Ovary (tissue), 9 donors: ENCODE results near the gene IFNLR1. TPM values are rescaled to one million over a fixed set of nuclear protein-coding genes. Genes with fewer than 3 reads are reported as not detected.

ENCODE experiments used
- DNase-seq, 5 donors: peaks; one replicate each; pipeline ENCODE4 v3.0.0-alpha.2; 2019 to 2020
- H3K27ac ChIP-seq, 2 donors: fragments of 200-600 bp; one replicate each; pipeline versions ENCODE4 v1.5.1 to v1.8.0; 2019 to 2022
- H3K27me3 ChIP-seq: fragments of 200-600 bp; one replicate; pipeline ENCODE4 v1.8.0; 2022
- H3K36me3 ChIP-seq: fragments of 200-600 bp; sonication (generic); one replicate; pipeline ENCODE4 v1.5.1; 2019
- H3K4me1 ChIP-seq: one replicate; pipeline ENCODE4 v1.8.1; 2013; ENCODE audit warnings: mild to moderate bottlenecking, moderate library complexity; ENCODE audit not compliant: insufficient read depth
- H3K4me3 ChIP-seq: fragments of 200-600 bp; sonication (generic); one replicate; pipeline ENCODE4 v1.5.1; 2017
- H3K9me3 ChIP-seq, 2 donors: fragments of 200-600 bp in 1 of 2; sonication (generic) in 1 of 2; one replicate each; pipeline versions ENCODE4 v1.5.1 to v1.8.1; 2013 to 2019; ENCODE audit warnings: mild to moderate bottlenecking in 1 of 2, moderate library complexity in 1 of 2
- EP300 ChIP-seq: sonication (generic); formaldehyde crosslinking; IDR thresholded peaks from one replicate; pipeline ENCODE4 v1.6.1; 2017; ENCODE audit warnings: antibody characterized with exemption
- POLR2A ChIP-seq: fragments of 450-650 bp; IDR thresholded peaks from one replicate; pipeline ENCODE4 v1.6.1; 2017; ENCODE audit warnings: antibody characterized with exemption, mild to moderate bottlenecking, moderate library complexity
- WGBS, 3 donors: extraction: QIAGEN DNeasy Blood & Tissue Kit in 1 of 3; methylation state at CpG; one replicate each; pipeline versions ENCODE4 v1.1.5 to v1.1.7; 2013 to 2017; 5-methylcytosine and 5-hydroxymethylcytosine counted together
- intact Hi-C, 4 donors: fragments of 100-400 bp; cut with DNase I; formaldehyde crosslinking; loops; one replicate each; pipeline versions ENCODE4 v1.11.0 to v1.15.1; 2022 to 2023
- polyA plus RNA-seq, 2 donors: library from polyadenylated mRNA; stranded (reverse); fragments of 200-250 nt in 1 of 2; fragments of 350-450 nt in 1 of 2; fragmentation: Illumina TruSeq in 1 of 2; extraction: RNeasy Lipid Tissue Mini Kit (QIAGEN cat#74804) in 1 of 2; gene quantifications; one replicate each; pipeline ENCODE4 v1.2.3, GENCODE V29; 2013 to 2014
- total RNA-seq, 7 donors: library from RNA; depleted of rRNA in 2 of 7; stranded (reverse); fragments of >200 nt in 2 of 7; fragmentation: NEBNext Ultra II Directional in 3 of 7; extraction: Animal tissue kit (Norgen Biotek cat#: 25700) in 3 of 7; gene quantifications; one replicate each; pipeline versions ENCODE4 v1.1.0 to v1.2.4, GENCODE V29; 2016 to 2023
- TF ChIP-seq, protein P1 (sequence below), 3 donors: fragments of 450-650 bp in 2 of 3; fragments of 200-600 bp in 1 of 3; IDR thresholded peaks; one replicate each; pipeline versions ENCODE4 v1.5.1 to v1.8.0; 2016 to 2022; ENCODE audit warnings: antibody characterized with exemption in 3 of 3, mild to moderate bottlenecking in 1 of 3
- donor health status: DM: no; HTN: no; CAD: no; lungs with moderate emphysema.
- donor health status: DM: no; HTN: no; CAD: no.
- donor health status: Bipolar disorder and iron deficiency.
- donor health status: DM: yes; HTN: yes; CAD: no.
- donor health status: DM: no; HTN: no; CAD: no.
- donor health status: DM: yes; HTN: yes; CAD: no.

Gene IFNLR1
- total and polyA plus RNA-seq, 9 donors = 0.40 to 2.8 (median 1.8) TPM

DNA sequence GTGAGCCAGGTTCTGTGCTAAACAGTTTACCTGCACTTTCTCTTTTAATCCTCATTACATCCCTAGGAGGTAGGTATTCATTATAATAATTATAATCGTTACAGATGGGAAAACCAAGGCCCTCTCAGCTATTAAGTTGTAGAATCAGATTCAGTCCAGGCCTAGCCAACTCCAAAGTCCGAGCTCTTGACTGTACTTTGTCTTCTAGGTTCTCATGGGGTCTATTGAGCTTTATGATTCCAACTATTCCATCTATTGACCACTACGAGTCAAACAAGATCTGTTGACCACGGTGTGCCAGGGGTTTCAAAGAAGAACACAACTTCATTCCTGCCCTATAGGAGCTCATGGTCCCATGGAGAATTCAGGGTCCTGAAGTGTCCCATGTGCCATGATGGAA, 2.0 kb downstream of the IFNLR1 start:
- Histone ChIP-seq H3K27ac (no peak overlapping the region), H3K4me1 (no peaks in the 10 kb centered on the region), H3K36me3 (no peaks in the 10 kb centered on the region), H3K9me3 (no peaks in the 10 kb centered on the region), H3K4me3 (no peak overlapping the region), H3K27me3 (no peaks in the 10 kb centered on the region)
- DNase-seq = no peak
- WGBS, 3 donors = 71 to 88% (median 85%) methylated on average over 4 of the region's 4 CpGs
- intact Hi-C loops = no loop called here
- TF ChIP-seq POLR2A = no peak
- no peak for TF ChIP-seq EP300

DNA sequence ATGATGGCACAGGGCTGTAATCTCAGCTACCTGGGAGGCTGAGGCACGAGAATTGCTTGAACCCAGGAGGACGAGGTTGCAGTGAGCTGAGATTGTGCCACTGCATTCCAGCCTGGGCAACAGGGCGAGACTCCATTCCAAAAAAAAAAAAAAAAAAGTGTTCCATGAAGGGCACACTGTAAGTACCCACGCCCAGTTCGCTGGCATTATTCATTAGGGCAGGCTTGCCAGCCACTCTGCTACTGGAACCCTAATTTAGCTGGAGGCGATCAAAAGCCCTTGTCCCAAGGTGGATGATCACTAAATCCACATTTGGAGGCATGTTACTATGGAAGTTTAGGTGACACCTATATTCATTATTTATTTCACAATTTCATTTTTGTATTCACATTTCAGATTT, 5.0 kb downstream of the IFNLR1 start:
- intact Hi-C loops = no loop called here
- DNase-seq = no peak
- 77 to 91% (median 78%) methylated on average over 6 of the region's 6 CpGs for WGBS, 3 donors
- Histone ChIP-seq H3K36me3 (no peaks in the 10 kb centered on the region), H3K9me3 (no peaks in the 10 kb centered on the region), H3K27ac (no peak overlapping the region), H3K4me3 (no peak overlapping the region), H3K4me1 (no peaks in the 10 kb centered on the region), H3K27me3 (no peaks in the 10 kb centered on the region)
- TF ChIP-seq, protein P1, sequence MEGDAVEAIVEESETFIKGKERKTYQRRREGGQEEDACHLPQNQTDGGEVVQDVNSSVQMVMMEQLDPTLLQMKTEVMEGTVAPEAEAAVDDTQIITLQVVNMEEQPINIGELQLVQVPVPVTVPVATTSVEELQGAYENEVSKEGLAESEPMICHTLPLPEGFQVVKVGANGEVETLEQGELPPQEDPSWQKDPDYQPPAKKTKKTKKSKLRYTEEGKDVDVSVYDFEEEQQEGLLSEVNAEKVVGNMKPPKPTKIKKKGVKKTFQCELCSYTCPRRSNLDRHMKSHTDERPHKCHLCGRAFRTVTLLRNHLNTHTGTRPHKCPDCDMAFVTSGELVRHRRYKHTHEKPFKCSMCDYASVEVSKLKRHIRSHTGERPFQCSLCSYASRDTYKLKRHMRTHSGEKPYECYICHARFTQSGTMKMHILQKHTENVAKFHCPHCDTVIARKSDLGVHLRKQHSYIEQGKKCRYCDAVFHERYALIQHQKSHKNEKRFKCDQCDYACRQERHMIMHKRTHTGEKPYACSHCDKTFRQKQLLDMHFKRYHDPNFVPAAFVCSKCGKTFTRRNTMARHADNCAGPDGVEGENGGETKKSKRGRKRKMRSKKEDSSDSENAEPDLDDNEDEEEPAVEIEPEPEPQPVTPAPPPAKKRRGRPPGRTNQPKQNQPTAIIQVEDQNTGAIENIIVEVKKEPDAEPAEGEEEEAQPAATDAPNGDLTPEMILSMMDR (IDR thresholded peaks at IDR 0.05) = no peak
- TF ChIP-seq POLR2A (no peak), EP300 (no peak)

DNA sequence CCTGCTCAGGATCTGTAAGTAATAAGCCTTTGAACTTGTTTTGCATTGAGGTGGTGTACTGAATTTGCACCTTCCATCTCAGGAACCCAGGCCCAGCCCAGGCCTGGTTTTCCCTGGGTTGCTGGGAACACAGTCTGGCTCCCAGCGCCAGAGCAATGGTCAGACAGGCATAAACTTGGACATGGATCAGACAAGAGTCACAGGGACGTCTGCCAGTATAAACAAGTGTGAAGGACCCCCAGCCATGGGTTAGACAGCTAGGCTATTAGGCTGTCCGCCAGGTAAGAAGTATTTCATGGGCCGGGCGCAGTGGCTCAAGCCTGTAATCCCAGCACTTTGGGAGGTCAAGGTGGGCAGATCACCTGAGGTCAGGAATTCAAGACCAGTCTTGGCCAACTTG, 5.5 kb downstream of the IFNLR1 start:
- Histone ChIP-seq H3K27me3 (no peaks in the 10 kb centered on the region), H3K4me3 (no peak overlapping the region), H3K9me3 (no peaks in the 10 kb centered on the region), H3K4me1 (no peaks in the 10 kb centered on the region), H3K36me3 (no peaks in the 10 kb centered on the region), H3K27ac (no peak overlapping the region)
- TF ChIP-seq EP300 = no peak
- TF ChIP-seq, protein P1 (IDR thresholded peaks at IDR 0.05) = no peak
- TF ChIP-seq POLR2A = no peak
- WGBS, 3 donors = 62 to 77% (median 68%) methylated on average over 5 of the region's 5 CpGs
- intact Hi-C loops = no loop called here
- DNase-seq = no peak

DNA sequence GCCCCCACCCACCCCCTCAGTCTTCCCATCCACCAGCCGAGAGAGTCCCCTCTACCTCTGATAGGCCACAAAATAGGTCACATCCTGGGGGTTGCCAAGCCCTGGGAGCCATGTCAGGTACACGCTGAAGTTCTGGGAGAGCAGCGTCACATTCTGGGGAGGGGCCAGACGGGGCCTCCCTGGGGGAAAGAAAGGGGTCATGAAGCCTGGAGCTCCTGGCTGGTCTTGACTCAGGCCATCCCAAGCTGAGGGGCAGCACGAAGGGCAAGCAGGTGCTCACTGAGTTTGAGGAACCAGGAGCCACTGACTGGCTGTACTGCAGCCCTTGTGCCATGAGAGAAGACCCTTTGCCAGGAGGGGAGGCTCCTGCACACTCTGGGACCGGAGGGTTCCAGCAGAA, 6.4 kb downstream of the IFNLR1 start:
- Histone ChIP-seq H3K4me3 (no peak overlapping the region), H3K27me3 (no peaks in the 10 kb centered on the region), H3K27ac (no peak overlapping the region), H3K36me3 (no peaks in the 10 kb centered on the region), H3K9me3 (no peaks in the 10 kb centered on the region), H3K4me1 (no peaks in the 10 kb centered on the region)
- intact Hi-C loops = no loop called here
- WGBS, 3 donors = 84 to 91% (median 88%) methylated on average over 6 of the region's 6 CpGs
- no peak for DNase-seq
- no peak for TF ChIP-seq POLR2A
- TF ChIP-seq, protein P1 (IDR thresholded peaks at IDR 0.05) = no peak
- TF ChIP-seq EP300 = no peak

DNA sequence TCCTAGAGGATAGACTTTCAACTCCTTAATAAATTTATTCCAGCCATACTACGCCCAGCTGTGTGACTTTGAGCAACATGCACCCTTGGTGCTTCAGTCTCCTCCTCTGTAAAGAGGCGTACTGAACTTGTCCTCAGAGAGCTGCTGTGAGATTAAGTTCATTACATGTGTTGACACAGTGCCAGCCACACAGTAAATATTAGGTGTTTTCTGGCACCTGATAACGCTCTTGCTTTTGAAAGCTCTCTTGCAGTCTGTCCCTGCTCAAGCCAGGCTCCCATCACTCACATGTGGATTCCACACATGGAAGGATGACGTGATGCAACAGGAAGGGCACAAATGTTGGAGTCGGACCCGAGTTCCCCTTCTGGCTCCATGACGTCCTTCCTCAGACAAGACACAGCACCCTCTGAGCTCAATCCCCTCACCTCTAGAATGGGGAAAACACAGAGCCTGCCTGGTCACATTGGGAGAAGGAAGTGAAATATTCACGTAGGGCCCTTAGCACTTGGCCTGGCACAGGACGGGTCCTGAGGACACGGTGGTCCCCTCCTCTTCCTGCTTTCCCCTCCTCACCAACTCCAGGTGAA, 7.7 kb downstream of the IFNLR1 start:
- TF ChIP-seq, protein P1 (IDR thresholded peaks at IDR 0.05) = no peak
- TF ChIP-seq POLR2A = no peak
- no peak for TF ChIP-seq EP300
- Histone ChIP-seq H3K27ac (no peak overlapping the region), H3K4me1 (no peaks in the 10 kb centered on the region), H3K9me3 (no peaks in the 10 kb centered on the region), H3K27me3 (no peaks in the 10 kb centered on the region), H3K36me3 (no peaks in the 10 kb centered on the region), H3K4me3 (no peak overlapping the region)
- intact Hi-C loops = no loop called here
- DNase-seq = no peak
- 85 to 93% (median 86%) methylated on average over 10 of the region's 10 CpGs for WGBS, 3 donors
